GM12872 (cell line): ENCODE measurements around the gene ALX4.

Source experiments
- CTCF ChIP-seq: IDR thresholded peaks from 3 replicates; pipeline ENCODE4 v1.5.1; 2011; ENCODE audit warnings: low read depth, mild to moderate bottlenecking, low read length, moderate library complexity; ENCODE audit not compliant: insufficient read depth

Gene ALX4

GRCh38 chr11:44256673-44257291 lies 53.2 kb downstream of the ALX4 start:
- TF ChIP-seq CTCF, result no peak

DNA sequence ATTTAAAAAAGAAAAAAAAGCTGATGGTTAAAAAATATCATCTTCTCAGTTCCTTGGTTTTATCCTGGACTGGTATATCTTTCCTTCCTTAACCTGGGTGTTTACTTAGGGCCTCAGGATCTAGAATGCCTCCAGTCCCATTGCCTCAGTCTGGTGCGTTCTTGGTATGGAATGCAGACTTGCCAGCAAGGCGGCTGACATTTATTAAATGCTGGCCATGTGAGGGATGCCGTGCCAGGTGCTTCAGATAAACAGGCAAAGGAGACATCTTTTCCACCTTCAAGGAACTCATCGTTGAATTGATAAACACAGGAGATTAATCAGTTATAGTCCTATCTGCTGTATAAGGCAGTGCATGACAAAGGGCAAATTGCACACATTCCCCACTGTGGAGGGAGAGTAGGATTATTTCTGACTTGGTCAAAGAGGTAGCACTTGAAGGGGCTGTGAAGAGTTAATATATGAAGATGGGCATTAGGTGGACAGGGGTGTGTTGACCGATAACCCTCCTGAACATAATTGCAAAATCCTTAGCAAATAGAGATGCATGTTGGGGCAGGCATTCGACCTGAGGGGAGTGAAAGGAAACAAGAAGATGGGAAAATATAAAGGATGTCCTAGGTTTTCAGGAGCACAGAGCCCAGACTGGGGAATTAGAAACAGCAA lies 54.4 kb downstream of the ALX4 start:
- no peak for TF ChIP-seq CTCF

GRCh38 chr11:44252999-44253602 lies 56.8 kb downstream of the ALX4 start:
- no peak for TF ChIP-seq CTCF

DNA sequence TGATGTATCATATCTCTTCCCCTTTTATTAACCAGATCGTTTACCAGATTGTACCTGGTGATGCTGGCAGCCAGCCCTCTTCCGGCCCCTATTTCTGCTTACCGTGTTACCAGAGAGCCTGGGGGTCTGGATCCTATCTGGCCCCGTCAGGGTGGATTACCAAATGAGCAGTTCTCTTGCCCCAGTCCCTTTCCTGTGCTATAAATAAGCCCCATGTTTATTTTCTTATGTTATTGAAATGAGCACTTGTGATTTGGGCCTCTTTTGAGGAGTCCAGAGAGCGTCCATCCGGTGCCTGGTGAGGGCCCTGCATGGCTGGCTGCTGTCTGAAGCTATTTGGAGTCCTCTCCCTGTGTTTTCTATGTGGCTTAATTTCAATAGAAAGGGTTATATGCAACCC lies 59.5 kb downstream of the ALX4 start:
- no peak for TF ChIP-seq CTCF

DNA sequence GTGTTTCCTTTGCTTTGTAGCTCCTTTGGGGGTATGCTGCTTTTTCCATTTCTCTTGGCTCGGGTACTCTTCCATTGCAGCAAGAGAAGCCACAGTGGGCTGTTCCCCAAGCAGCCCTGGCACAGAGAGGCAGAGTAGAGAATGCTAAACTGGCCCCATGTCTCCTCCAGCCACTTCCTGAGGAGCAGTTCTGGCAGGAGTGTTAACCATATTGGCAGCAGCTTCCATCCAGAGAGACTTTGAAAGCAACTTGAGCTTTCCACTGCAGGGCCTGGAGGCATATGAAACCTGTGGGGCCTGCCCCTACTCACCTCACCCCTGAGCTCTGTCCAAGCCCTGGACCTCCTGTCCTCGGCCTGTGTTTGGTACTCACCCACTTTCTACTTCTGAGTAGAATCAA lies 61.8 kb downstream of the ALX4 start:
- TF ChIP-seq CTCF, result no peak

- no peak for TF ChIP-seq CTCF
These were observed 62.4 kb downstream of the ALX4 start for GRCh38 chr11:44247508-44247907.

- no peak for TF ChIP-seq CTCF
These were observed 63.2 kb downstream of the ALX4 start for GRCh38 chr11:44246726-44247125.
